ENCODE data around the gene TRPV5.
A peak's percentile ranks its signal among the peaks of the same experiment; 100 is the strongest.

DNA sequence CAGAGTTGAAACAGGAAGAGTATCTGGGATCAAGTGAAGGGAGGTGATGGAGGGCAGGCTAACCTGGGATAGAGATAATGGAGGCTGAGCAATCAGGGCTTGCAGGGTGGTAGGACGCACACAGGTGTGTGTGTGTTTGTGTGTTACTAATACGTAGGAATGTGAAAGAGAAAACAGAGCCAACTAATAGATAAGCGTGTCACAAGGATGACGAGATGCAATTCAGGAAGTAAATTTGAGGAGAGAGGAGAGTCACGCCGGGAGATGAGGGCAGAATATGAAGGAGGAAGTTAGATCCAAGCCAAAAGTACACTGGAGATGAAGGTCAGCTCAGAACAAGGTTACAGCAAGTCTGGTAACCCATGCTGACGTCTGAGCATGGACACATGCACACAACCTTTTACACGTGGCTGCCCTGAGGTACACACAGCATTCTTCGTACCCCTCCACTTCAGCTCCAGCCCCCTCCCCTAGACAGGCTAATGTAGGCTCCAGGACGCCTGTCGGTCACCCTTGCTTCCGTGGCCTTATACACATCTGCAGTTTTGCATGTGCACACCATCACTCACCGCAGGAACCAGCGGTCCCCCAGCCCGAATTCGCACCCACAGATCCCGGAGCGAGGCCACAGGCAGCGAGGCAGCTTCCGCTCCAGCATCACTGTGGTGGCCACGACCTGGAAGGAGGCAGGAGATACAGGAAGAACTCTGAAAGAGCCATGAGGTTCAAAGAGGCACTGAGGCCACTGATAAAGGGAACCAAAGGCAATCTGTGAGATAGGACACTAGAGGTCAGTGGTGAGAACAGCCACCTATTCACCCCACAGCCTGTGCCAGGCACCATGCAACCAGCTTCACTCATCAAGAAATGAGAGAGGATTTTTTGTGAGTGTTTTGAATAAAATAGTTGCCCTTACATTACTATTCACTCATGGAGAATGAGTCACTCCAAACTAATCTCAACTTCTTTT lies 24.3 kb downstream of the TRPV5 start:
- TF ChIP-seq, protein P1, sequence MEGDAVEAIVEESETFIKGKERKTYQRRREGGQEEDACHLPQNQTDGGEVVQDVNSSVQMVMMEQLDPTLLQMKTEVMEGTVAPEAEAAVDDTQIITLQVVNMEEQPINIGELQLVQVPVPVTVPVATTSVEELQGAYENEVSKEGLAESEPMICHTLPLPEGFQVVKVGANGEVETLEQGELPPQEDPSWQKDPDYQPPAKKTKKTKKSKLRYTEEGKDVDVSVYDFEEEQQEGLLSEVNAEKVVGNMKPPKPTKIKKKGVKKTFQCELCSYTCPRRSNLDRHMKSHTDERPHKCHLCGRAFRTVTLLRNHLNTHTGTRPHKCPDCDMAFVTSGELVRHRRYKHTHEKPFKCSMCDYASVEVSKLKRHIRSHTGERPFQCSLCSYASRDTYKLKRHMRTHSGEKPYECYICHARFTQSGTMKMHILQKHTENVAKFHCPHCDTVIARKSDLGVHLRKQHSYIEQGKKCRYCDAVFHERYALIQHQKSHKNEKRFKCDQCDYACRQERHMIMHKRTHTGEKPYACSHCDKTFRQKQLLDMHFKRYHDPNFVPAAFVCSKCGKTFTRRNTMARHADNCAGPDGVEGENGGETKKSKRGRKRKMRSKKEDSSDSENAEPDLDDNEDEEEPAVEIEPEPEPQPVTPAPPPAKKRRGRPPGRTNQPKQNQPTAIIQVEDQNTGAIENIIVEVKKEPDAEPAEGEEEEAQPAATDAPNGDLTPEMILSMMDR (IDR thresholded peaks at IDR 0.05): peak in 5 of 7 experiments; percentile 13 to 40 (median 34)
- peak in 2 of 3 donors; percentile 53 to 56 for TF ChIP-seq POLR2A (IDR thresholded peaks at IDR 0.05)

Measured in body of pancreas (tissue), 4 donors.